GM03348 (cell line): Measurements from ENCODE around the gene ZNF224.
A peak's percentile ranks its signal among the peaks of the same experiment; 100 is the strongest.
"Not testable (repeated sequence)": the region's sequence is repeated elsewhere in the genome, so short reads cannot be mapped to it uniquely, and the experiment has no call there.

Experiments
- DNase-seq: peaks from one replicate; pipeline ENCODE4 v3.0.0; 2012; ENCODE audit warnings: low spot score

The ZNF224 gene

GRCh38 chr19:44093931-44094765 lies at the start of gene ZNF224:
ZNF224 (plus strand) TSS chr19:44094361; CDS start chr19:44097874, 3,513 bp downstream.
- peak; percentile 93 for DNase-seq

GRCh38 chr19:44050740-44051649 lies 43.2 kb upstream of the ZNF224 start:
- no peak for DNase-seq

GRCh38 chr19:44051650-44052402 lies 42.3 kb upstream of the ZNF224 start, which contains the start of gene ZNF223:
ZNF223 (plus strand) TSS chr19:44052036; CDS start chr19:44055177, 3,141 bp downstream.
- peak; percentile 97 for DNase-seq

- DNase-seq, result no peak
These were observed 38.3 kb upstream of the ZNF224 start for GRCh38 chr19:44055870-44056269.

GRCh38 chr19:44059229-44059628 lies 34.9 kb upstream of the ZNF224 start:
- DNase-seq, result no peak

GRCh38 chr19:44061038-44061437 lies 33.1 kb upstream of the ZNF224 start:
- no peak for DNase-seq

- DNase-seq, result no peak
These were observed 27.9 kb upstream of the ZNF224 start for GRCh38 chr19:44066305-44066704.

GRCh38 chr19:44069415-44069814 lies 24.7 kb upstream of the ZNF224 start:
- no peak for DNase-seq

- peak; percentile 91 for DNase-seq
These were observed 22.2 kb upstream of the ZNF224 start, which contains the start of gene ZNF284 for GRCh38 chr19:44071824-44072542. ZNF284 (plus strand) TSS chr19:44072159; CDS start chr19:44076390, 4,231 bp downstream.

GRCh38 chr19:44072543-44073401 lies 21.4 kb upstream of the ZNF224 start:
- DNase-seq, result peak; percentile 35

GRCh38 chr19:44076325-44076724 lies 17.8 kb upstream of the ZNF224 start:
- no peak for DNase-seq

GRCh38 chr19:44092108-44092507 lies 2.1 kb upstream of the ZNF224 start:
- no peak for DNase-seq

GRCh38 chr19:44107751-44108150 lies 13.6 kb downstream of the ZNF224 start:
- no peak for DNase-seq

GRCh38 chr19:44109458-44109857 lies 15.3 kb downstream of the ZNF224 start:
- no peak for DNase-seq

GRCh38 chr19:44111910-44112463 lies 17.8 kb downstream of the ZNF224 start:
- peak; percentile 33 for DNase-seq

GRCh38 chr19:44112802-44113137 lies 18.6 kb downstream of the ZNF224 start:
- DNase-seq, result no peak

GRCh38 chr19:44113138-44113783 lies 19.1 kb downstream of the ZNF224 start, which contains the start of gene ZNF225:
ZNF225 (plus strand) TSS chr19:44113399; CDS start chr19:44115828, 2,429 bp downstream.
- DNase-seq, result peak; percentile 92

- peak; percentile 33 for DNase-seq
These were observed 19.7 kb downstream of the ZNF224 start for GRCh38 chr19:44113784-44114390.

GRCh38 chr19:44121162-44121561 lies 27.0 kb downstream of the ZNF224 start:
- DNase-seq, result not testable (repeated sequence)
